GM18951 (cell line): Measurements from ENCODE around the gene PEAK1.

Experiments used
- POLR2A ChIP-seq: IDR thresholded peaks from 4 replicates; pipeline ENCODE4 v1.6.1; 2011; ENCODE audit warnings: mild to moderate bottlenecking; ENCODE audit not compliant: insufficient read length, insufficient read depth; ENCODE audit errors: extremely low read depth
- in situ Hi-C: fragments of 300-500 bp; cut with MboI; formaldehyde crosslinking; loops from one replicate; pipeline ENCODE4 v1.12.0; 2022; ENCODE audit warnings: low sequenced_read_pairs, mixed read lengths, inconsistent platforms; ENCODE audit not compliant: unreplicated experiment

The PEAK1 gene

DNA sequence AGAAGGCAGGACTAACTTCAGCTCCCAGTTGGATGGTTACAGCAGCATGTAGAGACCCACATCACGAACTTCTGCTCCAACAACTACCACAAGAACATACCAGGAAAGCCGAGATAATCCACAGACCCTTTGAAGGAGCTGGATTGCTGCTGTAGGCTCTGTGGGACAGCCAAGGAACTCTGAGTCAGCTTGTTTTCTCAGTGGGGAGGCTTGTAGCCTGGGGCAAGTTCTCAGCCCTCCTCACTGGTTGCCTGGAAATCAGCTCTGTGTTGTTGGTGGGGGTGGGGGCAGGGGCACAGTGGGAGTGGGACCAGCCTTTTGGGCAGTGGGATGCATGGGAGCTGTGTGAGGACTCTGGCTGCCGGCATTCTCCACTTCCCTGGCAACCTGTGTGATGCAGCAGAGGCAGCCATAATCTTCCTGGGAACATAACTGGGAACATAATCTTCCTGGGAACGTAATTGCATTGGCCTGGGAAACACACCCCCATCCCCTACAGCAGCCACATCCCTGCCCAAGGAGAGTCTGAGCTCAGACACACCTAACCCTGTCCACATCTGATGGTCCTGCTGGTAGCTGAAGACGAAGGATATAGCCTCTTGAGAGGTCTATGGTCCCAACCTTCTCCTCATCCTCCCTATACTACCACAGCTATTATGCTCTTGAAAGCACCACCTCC is 153.1 kb downstream of the PEAK1 start:
- in situ Hi-C loops, result no loop called here
- no peak for TF ChIP-seq POLR2A

GRCh38 chr15:77255385-77255784 is 164.5 kb downstream of the PEAK1 start:
- in situ Hi-C loops, result no loop called here
- no peak for TF ChIP-seq POLR2A

DNA sequence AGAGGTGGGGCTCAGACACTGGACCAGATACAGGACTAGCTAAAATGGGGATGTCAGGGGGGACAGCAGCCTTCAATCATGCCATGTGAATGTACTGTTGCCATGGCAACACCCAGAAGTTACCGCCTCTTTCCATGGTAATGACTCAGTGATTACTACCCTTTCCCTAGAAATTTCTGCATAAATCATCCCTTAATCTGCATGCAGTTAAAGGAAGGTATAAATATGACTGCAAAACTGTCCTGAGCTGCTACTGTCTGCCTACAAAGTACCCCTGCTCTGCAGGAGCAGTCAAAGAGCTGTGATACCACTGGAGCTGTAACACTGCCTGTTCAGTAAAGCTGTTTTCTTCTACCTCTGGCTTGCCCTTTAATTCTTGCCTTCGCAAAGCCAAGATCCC is 168.2 kb downstream of the PEAK1 start:
- TF ChIP-seq POLR2A, result no peak
- in situ Hi-C loops, result no loop called here

DNA sequence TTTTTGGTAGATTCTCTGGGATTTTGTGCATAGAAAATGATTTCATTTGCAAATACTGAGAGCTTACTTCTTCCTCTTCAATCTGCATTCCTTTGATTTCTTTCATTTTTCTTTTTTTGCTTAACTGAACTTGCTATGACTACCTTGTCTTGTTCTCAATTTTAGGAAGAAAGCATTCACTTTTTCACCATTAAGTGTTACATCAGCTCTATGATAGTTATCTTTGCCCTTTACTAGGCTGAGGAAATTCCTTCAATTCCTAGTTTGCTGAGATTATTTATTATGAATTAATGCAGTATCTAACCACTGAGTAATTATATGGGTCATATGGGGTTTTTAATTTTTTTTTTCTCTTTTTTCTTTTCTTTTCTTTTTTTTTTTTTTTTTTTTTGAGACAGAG is 172.8 kb downstream of the PEAK1 start:
- no peak for TF ChIP-seq POLR2A
- in situ Hi-C loops, result no loop called here

- TF ChIP-seq POLR2A, result no peak
- in situ Hi-C loops, result no loop called here
These were observed 176.0 kb downstream of the PEAK1 start for GRCh38 chr15:77243716-77244401.

GRCh38 chr15:77243135-77243534 is 176.8 kb downstream of the PEAK1 start:
- in situ Hi-C loops, result no loop called here
- no peak for TF ChIP-seq POLR2A

- no peak for TF ChIP-seq POLR2A
- in situ Hi-C loops, result no loop called here
These were observed 179.9 kb downstream of the PEAK1 start for GRCh38 chr15:77239882-77240608.

GRCh38 chr15:77235566-77235965 is 184.3 kb downstream of the PEAK1 start:
- TF ChIP-seq POLR2A, result no peak
- in situ Hi-C loops, result no loop called here

- TF ChIP-seq POLR2A, result no peak
- in situ Hi-C loops, result no loop called here
These were observed 191.1 kb downstream of the PEAK1 start for GRCh38 chr15:77228828-77229227.

GRCh38 chr15:77226652-77227051 is 193.3 kb downstream of the PEAK1 start:
- no peak for TF ChIP-seq POLR2A
- in situ Hi-C loops, result no loop called here

DNA sequence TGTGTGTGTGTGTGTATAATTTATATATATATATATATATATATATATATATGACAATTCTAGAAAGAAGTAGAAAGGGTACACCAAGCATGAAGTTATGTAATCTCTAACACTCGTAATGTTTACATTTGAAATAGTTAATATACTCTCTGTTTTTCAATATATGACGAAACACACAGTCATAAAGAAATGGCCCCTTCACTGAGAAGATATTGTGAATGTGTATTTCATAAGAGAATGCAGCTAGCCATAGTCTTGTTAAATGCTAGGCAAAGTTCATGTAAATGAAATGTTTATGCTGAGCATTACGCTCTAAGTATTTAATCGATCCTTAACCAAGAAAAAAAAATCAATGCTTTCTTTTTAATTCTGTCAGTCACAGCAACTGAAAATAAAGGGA is 194.3 kb downstream of the PEAK1 start:
- in situ Hi-C loops, result no loop called here
- no peak for TF ChIP-seq POLR2A

DNA sequence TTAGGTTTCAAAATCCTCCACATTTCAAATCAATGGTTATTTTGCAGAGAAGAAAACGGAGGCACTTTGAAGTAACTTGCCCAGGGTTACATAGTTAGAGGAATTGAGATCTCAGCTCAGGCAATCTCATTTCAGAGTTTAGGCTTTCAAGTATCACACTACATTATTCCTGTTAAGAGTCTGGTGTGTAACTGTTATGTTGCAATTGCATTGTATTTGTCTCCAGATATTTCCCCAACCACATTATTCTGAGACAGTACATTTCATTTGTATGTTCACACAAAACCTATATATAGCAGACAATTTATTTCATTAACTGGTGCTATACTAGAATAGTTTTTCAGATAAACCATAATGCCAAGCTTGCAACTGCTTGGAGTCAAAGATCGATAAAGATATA is 194.8 kb downstream of the PEAK1 start:
- in situ Hi-C loops, result no loop called here
- no peak for TF ChIP-seq POLR2A

GRCh38 chr15:77224352-77224751 is 195.6 kb downstream of the PEAK1 start:
- in situ Hi-C loops, result no loop called here
- no peak for TF ChIP-seq POLR2A

GRCh38 chr15:77221708-77222107 is 198.2 kb downstream of the PEAK1 start:
- in situ Hi-C loops, result no loop called here
- no peak for TF ChIP-seq POLR2A
